HG02870 (cell line): Measurements from ENCODE around the gene ZBTB5.
A peak's percentile ranks its signal among the peaks of the same experiment; 100 is the strongest.
"Not testable (repeated sequence)": the region's sequence is repeated elsewhere in the genome, so short reads cannot be mapped to it uniquely, and the experiment has no call there.

Source experiments
- ATAC-seq: cut with Tn5 transposase; IDR thresholded peaks from one replicate; pipeline ENCODE4 v1.9.1; 2021; ENCODE audit warnings: mild to moderate bottlenecking, moderate library complexity; ENCODE audit not compliant: unreplicated experiment

ZBTB5 gene

DNA sequence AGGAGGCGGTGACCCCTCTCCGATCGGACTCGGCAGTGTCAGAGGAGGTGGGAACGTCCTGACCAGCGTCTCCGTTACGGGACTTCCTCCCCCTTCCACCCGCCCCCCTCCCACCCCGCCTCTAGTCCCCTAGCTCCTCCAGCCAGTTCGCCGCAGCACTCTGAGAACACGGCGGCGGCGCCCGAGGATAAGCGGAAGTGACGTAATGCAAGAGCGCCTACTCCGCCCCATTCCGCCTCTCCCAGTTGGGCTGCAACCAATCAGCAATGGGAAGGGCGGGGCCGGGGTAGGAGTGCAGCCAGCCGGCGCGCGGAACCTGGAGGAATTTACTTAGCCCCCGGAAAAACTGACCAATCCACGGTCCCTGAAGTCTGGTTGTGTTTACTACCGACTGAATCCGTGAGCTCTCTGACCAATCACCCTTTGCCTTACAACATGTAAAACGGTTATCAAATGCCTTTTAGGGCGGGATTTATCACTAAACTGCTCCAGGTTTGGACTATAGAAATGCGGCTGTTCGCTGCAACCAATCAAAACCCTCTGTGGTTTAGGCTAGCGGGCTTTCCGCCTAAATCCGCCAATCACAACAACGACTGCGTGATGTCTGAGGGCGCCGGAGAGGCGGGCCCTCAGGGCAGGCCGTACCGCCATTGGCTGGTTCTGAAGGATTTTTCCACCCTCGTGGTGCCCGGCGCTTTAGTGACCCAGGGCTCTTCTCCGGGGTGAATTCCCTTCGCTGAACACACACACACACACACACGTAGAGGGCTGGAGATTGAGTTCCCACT is at the start of gene ZBTB5:
Gene ZBTB5, minus strand, starts transcription at position 202 of the 788 bp plus-strand sequence. CDS start 22,899 bp downstream, outside the sequence.
- peak; percentile 78 for ATAC-seq

DNA sequence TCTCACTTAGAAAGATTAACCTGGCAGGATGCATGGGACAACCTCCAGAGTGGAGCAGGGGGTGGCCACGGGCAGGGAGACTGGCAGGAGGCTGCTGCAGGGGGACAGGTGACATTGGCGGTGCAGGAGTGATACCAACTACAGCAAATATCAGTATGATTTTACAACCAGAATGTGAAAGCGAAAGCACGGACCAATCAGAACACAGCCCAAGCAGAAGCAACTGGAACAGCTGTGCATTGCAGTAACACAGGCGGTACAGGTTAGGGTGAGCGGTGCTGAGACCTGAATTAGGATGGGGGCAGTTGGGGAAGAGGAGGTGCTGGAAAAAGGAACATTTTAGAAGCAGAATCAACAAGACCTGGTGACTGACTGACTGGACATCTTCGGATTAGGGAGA is 49.7 kb upstream of the ZBTB5 start:
- no peak for ATAC-seq

DNA sequence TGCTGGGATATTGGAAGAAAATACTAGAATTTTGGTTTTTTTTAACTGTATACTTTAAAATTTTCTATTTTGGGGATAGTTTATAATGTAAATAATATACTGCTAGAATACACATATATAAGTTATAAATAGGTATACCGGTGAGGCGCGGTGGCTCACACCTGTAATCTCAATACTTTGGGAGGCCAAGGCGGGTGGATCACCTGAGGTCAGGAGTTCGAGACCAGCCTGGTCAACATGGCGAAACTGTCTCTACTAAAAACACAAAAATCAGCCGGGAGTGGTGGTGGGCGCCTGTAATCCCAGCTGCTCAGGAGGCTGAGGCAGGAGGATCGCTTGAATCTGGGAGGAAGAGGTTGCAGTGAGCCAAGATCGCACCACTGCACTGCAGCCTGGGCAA is 49.2 kb upstream of the ZBTB5 start:
- not testable (repeated sequence) for ATAC-seq

GRCh38 chr9:37512437-37512836 is 47.2 kb upstream of the ZBTB5 start:
- no peak for ATAC-seq

GRCh38 chr9:37511016-37512010 is 46.1 kb upstream of the ZBTB5 start:
- ATAC-seq = no peak

- ATAC-seq = not testable (repeated sequence)
These were observed 44.8 kb upstream of the ZBTB5 start for GRCh38 chr9:37510053-37510452.

- no peak for ATAC-seq
These were observed 44.3 kb upstream of the ZBTB5 start for GRCh38 chr9:37509536-37509935.

GRCh38 chr9:37508834-37509206 is 43.6 kb upstream of the ZBTB5 start:
- ATAC-seq = no peak

DNA sequence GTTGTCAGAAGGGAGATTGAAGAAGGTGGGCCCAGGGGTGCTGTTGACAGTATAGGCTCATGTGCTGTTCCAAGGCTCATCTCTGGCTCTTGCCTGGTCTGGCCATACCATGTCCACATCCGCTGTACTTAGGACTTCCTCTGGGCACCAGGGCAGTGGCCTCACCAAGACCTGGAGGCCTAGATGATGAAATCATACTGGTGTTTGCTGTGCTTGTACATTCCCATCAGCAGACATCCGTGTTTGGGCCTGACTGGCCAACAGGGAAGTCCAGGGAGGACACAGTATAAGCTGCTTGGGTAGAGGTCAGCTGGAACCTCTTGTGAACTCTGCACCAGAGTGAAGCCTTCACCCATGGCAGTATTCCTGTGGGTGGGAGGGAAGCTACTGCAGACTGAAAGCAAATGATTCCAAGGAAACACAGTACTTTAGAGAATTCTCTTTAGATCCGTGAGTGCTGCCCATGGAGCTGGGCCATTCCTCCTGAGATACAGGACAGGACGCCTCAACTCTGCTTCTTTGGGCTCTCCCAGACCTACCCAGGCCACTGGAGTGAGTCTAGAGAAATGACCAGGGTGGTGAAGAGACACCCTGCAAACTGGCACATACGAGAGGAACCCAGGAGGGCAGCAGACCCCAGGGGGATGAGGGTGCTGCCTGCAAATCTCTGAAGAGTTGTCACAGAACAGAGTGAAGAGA is 43.0 kb upstream of the ZBTB5 start:
- no peak for ATAC-seq

- no peak for ATAC-seq
These were observed 42.4 kb upstream of the ZBTB5 start for GRCh38 chr9:37507566-37508134.

- ATAC-seq = no peak
These were observed 39.4 kb upstream of the ZBTB5 start for GRCh38 chr9:37504605-37505004.

- ATAC-seq = no peak
These were observed 38.5 kb upstream of the ZBTB5 start for GRCh38 chr9:37503736-37504135.

- no peak for ATAC-seq
These were observed 36.8 kb upstream of the ZBTB5 start for GRCh38 chr9:37501957-37502596.

- ATAC-seq = no peak
These were observed 34.0 kb upstream of the ZBTB5 start for GRCh38 chr9:37499297-37499696.

DNA sequence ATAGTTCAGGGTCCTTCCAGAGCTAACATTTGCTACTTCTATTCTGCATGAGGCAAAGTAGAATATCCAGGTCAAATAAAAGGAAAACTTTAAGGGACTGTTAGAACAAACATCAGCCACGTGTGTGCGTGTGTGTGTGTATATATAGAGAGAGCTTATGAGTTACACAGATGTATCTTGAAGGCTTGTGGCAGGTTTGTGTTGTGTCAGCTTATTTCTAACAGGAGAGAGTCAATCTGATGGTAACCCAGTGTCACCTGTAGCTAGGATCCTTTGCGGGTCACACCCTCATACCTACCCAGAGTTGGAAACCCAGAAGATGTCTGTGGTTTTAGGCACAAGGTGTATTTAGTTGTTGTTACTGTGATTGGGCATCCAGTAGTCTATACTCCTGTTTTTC is 33.2 kb upstream of the ZBTB5 start:
- ATAC-seq = no peak

GRCh38 chr9:37497320-37497719 is 32.1 kb upstream of the ZBTB5 start:
- no peak for ATAC-seq

DNA sequence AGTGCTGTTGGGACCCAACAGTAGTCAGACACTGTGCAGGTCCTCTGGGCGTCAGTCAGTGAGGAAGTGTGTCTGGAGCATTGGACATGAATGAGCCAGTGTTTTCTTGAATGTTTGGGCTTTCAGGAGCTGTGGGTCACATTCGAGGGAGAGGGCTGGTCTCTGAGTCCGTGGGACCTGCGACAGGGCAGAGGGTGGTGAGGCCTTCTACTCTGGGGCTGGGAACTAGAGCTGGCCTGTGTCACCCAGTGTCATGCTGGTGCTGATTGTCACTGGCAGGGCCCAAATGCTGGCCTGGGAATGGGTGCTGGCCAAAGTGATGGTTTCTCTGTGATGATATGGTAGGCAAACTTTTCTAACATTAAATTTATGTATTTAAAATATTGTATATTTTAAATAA is 30.8 kb upstream of the ZBTB5 start:
- ATAC-seq = no peak

GRCh38 chr9:37495571-37495970 is 30.3 kb upstream of the ZBTB5 start:
- ATAC-seq = no peak

GRCh38 chr9:37491939-37492338 is 26.7 kb upstream of the ZBTB5 start:
- ATAC-seq = no peak
